CD4-positive, alpha-beta T cell treated with Interleukin-4 for 4 hours (primary cell): ENCODE results near the gene FTCDNL1.

Source experiments
- DNase-seq: peaks from one replicate; pipeline ENCODE4 v3.0.0-alpha.2; 2020

FTCDNL1 gene

DNA sequence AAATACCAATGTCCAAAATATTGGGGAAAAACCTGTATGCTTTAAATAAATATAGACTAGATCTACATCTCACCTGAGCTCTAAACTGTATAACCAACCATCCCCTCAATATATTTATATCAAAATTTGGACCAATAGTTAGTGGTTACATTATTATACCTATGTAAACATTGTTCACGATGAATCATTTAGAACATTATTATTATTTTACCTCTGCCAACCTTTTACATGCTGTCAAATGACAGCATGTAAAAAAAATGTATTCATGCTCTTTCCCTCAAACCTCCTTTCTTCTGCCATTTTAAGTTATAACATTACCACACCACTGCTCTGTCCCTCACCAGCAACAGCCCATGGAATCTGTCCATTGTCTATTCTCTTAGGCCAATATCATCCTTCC lies 9.6 kb downstream of the FTCDNL1 start:
- no peak for DNase-seq

GRCh38 chr2:199838399-199838798 lies 12.6 kb downstream of the FTCDNL1 start:
- no peak for DNase-seq

- no peak for DNase-seq
Observed at GRCh38 chr2:199836943-199837342, 14.0 kb downstream of the FTCDNL1 start.

DNA sequence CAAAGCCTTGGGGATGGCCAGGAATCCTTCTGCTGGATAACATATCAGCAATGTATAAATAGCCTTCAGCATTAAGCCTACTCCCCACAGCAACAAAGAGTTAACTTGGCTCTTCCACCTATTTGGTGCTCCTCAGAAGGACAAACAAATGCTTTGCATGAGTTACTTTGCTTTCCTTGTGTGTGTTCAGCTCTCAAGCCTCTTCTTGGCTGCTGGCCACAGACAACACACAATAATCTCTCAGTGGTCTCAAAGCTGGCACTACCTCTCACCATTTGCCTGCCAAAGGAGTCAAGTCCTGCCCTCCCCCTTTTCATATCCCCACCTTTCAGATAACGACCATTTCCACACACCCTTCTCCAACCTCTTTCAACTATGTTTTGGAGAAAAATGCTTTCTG lies 17.5 kb downstream of the FTCDNL1 start:
- no peak for DNase-seq

- DNase-seq: no peak
Observed at GRCh38 chr2:199830531-199830930, 20.5 kb downstream of the FTCDNL1 start.

DNA sequence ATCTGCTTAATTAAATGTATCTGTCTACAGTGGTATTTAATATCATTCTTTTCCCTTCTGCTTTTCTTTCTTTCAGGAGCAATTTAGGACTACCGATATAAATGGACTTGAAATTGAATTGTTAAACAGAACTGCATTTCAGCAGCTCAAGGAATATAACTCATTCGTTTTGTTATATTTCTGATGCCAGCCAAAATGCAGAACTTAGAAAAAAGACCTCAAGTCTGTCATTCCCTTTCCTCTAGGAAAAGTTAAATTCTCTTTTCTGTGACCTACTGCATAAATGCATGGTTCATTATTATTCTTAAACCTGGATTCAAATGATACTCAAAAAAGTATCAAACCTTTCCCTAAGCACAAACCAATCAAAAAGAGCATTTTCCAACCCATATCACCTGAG lies 21.4 kb downstream of the FTCDNL1 start:
- no peak for DNase-seq

DNA sequence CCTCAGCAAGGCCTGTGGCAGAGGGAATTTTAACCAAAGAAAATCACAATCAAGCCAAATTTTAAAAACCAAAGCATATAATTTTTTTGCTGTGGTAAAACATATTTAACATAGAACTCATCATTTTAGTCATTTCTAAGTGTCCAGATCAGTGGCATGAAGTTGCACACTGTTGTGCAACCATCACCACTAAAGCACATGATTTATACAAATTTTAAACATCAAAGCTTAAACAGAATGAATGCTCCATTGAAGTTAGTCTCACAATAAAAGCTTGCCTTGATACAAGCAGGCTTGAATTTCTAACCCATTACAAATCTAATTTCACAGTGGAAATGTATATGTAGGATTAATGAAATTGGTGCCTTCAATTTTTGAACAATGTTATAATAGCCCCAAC lies 31.2 kb downstream of the FTCDNL1 start:
- no peak for DNase-seq

GRCh38 chr2:199818754-199819153 lies 32.2 kb downstream of the FTCDNL1 start:
- DNase-seq: no peak

- DNase-seq: no peak
Observed at GRCh38 chr2:199818026-199818425, 33.0 kb downstream of the FTCDNL1 start.

DNA sequence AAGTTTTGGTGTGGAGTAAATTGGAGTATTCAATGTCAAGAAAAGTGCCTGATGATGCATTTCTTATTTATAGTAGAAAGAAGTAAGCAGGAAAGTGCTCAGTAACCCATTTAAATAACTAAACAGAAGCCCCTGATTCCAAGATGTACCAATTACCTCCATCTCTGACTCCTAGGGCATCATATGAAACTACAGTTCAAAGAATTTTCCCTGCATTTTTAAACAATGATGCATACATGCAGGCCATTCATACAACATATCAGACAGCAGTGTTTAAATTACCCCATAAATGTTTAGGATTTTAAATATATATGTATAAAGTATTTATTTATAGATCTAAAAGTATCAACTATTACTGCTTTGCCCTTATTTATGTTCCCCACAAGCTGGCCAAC lies 36.2 kb downstream of the FTCDNL1 start:
- DNase-seq: no peak

GRCh38 chr2:199814101-199814816 lies 36.7 kb downstream of the FTCDNL1 start:
- DNase-seq: no peak

DNA sequence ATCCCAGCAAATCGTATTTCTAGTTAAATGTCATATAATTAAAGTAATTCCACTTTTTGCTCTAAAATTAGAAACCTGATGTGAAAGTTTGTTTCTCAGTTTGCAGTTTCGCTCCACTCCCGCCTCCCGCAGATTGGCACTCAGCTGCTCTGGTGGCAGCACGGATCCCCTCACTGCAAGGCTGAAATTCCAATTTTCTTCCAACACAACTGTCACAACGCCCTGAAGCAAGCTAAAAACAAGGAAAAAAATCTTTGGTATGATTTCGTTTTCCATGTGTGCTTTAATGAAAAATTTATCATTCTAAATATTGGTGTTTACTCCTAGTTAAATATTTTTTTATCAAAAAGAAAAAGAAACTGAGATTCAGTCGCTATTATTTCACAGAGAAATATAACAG lies 38.5 kb downstream of the FTCDNL1 start:
- no peak for DNase-seq

DNA sequence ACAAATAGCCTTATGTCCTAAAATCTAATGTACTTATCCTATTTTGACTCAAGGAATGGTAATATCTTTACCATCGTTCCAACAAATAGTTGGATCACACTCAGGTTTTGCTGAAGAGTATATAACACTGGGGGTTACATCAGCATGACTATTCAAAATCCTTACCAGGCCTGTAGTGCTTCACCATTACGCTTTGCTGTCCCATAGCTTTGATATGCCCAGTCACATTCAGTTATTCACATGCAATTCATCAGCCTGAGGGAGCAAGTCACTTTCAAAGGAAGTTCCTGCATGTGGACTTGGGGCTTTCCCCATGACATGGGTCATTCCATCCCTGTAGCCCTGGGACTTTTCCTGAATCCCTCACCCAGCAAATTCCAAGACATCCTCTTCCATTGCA lies 39.6 kb downstream of the FTCDNL1 start:
- DNase-seq: no peak

- DNase-seq: no peak
Observed at GRCh38 chr2:199810422-199811171, 40.4 kb downstream of the FTCDNL1 start.

GRCh38 chr2:199807966-199808365 lies 43.0 kb downstream of the FTCDNL1 start:
- DNase-seq: no peak

DNA sequence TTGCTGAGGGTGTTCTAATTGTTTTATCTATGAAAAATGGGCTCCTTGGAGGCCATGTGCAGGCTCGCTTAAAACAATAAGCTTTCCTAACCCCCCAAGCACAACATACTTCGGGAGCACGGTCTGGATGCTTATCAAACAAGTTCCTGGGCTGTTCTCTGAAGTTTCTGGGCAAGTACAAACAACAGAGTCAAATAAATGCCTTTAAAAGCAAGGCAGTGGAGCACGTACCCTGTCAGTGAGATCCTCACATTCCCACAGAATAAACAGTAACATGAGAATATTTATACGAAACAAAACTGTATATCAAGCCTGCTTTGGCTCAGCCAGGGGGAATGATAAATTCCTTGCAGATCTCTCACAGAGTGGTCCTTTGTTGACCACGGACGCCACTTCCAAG lies 44.8 kb downstream of the FTCDNL1 start:
- no peak for DNase-seq

GRCh38 chr2:199804831-199805230 lies 46.2 kb downstream of the FTCDNL1 start:
- no peak for DNase-seq

DNA sequence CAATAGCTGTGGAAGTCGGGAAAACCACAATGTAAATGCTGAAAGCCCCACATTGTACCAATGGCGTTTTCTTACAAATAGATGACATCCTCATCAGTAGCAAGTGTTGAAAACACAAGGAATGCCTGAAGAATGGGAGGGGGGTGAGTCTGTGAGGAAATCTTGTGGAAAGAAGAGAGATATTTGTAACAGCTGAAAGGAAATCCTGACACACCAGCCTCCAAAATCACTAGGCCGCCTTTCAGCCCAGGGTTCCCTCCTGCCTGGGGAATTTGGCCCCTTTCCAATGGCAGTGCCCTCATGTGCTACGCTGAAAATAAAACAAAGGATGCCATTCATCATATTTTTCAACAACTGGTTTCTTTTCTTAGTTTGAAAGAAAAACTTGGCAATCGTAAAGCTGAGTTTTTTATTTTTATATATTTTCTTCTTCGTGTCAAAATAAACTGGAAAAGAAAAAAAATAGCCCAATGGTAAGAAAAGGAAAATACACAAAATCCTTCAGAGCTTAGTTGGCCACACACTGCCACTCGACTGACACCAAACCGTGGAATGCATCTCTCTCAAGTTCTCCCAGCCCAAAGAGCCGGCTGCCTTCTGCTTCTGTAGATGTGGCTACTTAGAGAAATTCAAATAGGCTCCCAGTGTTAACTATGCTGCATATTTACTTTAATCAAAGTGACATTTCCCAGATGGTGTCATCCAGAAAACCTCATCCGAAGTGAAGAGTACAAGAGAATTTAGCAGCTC lies 52.0 kb downstream of the FTCDNL1 start:
- no peak for DNase-seq

DNA sequence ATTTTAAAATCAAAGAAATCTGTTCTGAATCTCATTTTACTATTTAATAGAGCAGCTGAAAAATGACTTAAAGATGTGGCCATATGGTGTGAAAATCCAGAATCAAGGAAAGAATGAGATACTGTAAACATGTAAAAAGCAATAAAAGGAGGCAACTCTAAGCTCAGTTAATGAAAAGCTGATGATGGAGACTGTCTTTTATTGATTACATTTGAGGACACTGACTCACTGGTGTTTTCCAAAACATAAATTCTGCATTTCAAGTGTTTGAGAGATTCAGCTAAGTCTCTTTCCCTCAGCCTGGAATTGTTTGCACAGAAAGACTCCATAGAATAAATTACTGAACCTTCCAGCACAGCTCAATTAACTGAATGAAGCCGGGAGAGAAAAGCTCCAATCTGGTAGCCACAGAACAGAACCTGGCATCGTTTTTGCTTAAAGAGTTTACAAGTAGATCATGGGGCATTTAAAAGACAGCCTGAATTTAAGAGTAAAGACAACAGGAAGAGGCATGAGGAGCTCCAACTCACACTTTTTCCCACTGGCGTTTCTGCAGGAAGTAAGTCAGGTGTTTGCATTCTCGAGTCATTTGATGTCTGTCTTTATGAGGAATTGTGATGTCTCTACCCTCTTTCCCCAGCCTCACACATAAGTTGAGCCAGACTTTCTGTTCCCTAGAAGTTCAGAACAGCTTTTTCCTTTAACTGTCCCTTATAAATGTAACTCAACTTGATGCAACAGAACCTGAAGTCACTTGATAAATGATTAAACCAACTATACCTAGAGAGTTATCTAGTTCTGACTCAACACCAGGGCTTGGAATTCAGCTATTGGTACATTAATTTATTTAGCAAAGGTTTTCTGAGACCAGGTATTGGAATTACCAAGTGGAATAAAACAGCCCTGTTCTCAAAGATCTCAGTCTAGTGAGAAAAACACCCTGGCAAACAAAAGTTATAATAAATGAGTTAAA lies 53.3 kb downstream of the FTCDNL1 start:
- no peak for DNase-seq

- no peak for DNase-seq
Observed at GRCh38 chr2:199792381-199792780, 58.6 kb downstream of the FTCDNL1 start.

DNA sequence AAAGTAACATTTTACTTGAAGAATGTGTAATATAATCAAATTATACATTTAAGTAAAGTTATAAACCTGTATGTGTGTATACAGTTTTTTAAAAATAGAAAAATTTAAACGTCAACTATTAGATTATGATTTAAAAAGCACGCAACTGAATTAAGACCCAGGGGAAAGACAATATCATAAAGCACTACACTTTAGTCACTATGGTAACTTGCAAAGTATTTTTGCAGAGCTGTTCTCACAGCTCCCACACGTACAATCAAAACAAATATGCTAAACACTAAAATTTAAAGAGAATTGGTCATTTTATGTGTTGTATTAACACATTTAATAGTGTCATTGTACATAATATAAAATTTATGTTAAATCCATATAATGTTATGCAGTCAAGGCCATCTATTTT lies 59.7 kb downstream of the FTCDNL1 start:
- DNase-seq: no peak

DNA sequence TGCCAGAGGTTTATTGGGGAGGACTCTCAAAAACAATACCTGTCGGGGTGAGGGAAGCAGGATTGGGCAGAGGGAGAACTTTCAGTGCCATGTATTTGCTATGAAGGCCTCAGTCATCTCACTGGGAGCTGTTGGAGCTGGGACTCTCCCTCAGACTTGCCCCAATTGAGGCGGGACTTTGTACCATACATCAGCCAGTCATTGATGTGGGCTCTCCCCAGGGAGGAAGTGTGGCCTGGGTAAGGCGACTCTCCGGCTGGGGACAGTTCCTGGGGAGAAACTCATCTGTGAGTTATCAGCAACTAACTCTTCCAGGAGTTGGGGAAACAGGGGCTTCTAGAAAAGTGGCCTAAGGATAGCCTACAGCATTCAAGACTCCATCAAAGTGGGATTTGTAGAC lies 66.5 kb downstream of the FTCDNL1 start:
- no peak for DNase-seq

DNA sequence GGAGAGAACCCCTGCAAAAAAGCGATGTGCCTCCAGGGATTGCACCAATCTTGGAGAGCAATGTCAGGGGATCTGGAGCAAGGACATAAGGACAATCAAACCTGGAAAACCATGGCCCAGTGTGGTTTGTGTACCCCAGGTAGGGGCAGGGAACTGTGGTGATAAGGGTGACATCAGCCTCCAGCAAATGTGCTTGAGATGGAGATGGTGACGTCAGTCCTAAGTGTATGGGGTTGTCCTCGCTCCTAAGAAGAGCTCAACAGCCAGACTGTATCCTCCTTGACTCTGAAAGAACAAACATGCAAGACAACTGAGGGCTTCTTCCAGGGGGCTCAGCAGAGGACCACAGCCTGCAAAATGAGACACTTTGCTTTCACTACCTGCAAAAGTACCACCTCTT lies 71.4 kb downstream of the FTCDNL1 start:
- DNase-seq: no peak
